ENCODE data around the gene HYLS1.

- TF ChIP-seq, protein P1, sequence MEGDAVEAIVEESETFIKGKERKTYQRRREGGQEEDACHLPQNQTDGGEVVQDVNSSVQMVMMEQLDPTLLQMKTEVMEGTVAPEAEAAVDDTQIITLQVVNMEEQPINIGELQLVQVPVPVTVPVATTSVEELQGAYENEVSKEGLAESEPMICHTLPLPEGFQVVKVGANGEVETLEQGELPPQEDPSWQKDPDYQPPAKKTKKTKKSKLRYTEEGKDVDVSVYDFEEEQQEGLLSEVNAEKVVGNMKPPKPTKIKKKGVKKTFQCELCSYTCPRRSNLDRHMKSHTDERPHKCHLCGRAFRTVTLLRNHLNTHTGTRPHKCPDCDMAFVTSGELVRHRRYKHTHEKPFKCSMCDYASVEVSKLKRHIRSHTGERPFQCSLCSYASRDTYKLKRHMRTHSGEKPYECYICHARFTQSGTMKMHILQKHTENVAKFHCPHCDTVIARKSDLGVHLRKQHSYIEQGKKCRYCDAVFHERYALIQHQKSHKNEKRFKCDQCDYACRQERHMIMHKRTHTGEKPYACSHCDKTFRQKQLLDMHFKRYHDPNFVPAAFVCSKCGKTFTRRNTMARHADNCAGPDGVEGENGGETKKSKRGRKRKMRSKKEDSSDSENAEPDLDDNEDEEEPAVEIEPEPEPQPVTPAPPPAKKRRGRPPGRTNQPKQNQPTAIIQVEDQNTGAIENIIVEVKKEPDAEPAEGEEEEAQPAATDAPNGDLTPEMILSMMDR (IDR thresholded peaks at IDR 0.05): no peak
- no peak for TF ChIP-seq POLR2A (IDR thresholded peaks at IDR 0.05)
Measured at GRCh38 chr11:125935618-125936199, 48.2 kb downstream of the HYLS1 start.

All from body of pancreas (tissue), 4 donors.